Tibial nerve (tissue), 4 donors: ENCODE data around the gene SRF. TPM values are rescaled to one million over a fixed set of nuclear protein-coding genes. Genes with fewer than 3 reads are reported as not detected.

ENCODE experiments used
- DNase-seq, 2 donors: peaks; one replicate each; pipeline ENCODE4 v3.0.0-alpha.2; 2019; ENCODE audit warnings: low spot score in 2 of 2
- H3K27ac ChIP-seq, 4 donors: fragments of 200-600 bp; sonication (generic) in 3 of 4; one replicate each; pipeline ENCODE4 v1.5.1; 2017 to 2019; ENCODE audit warnings: mild to moderate bottlenecking in 1 of 4
- H3K27me3 ChIP-seq, 2 donors: fragments of 200-600 bp; sonication (generic) in 1 of 2; one replicate each; pipeline versions ENCODE4 v1.5.1 to v1.6.0; 2017 to 2019
- H3K36me3 ChIP-seq, 3 donors: fragments of 200-600 bp; sonication (generic); one replicate each; pipeline ENCODE4 v1.5.1; 2018 to 2019
- H3K4me1 ChIP-seq, 4 donors: fragments of 200-600 bp; sonication (generic) in 3 of 4; one replicate each; pipeline ENCODE4 v1.5.1; 2017 to 2019
- H3K4me3 ChIP-seq, 4 donors: fragments of 200-600 bp; sonication (generic) in 3 of 4; one replicate each; pipeline ENCODE4 v1.5.1; 2017 to 2019; ENCODE audit warnings: mild to moderate bottlenecking in 1 of 4, moderate library complexity in 1 of 4
- H3K9me3 ChIP-seq, 4 donors: fragments of 200-600 bp; sonication (generic) in 3 of 4; one replicate each; pipeline ENCODE4 v1.5.1; 2017 to 2019
- CTCF ChIP-seq, 5 experiments: fragments of 200-600 bp in 3 of 5; fragments of 450-650 bp in 2 of 5; sonication (generic) in 3 of 5; IDR thresholded peaks; one replicate each; pipeline ENCODE4 v1.5.1; 2016 to 2019; ENCODE audit warnings: antibody characterized with exemption in 5 of 5, mild to moderate bottlenecking in 3 of 5, moderate library complexity in 2 of 5
- EP300 ChIP-seq, 2 donors: sonication (generic); formaldehyde crosslinking; IDR thresholded peaks; one replicate each; pipeline ENCODE4 v1.6.1; 2017; ENCODE audit warnings: antibody characterized with exemption in 2 of 2, mild to moderate bottlenecking in 1 of 2
- POLR2A ChIP-seq, 2 donors: fragments of 450-650 bp; IDR thresholded peaks; one replicate each; pipeline ENCODE4 v1.6.1; 2017; ENCODE audit warnings: antibody characterized with exemption in 2 of 2, mild to moderate bottlenecking in 2 of 2, moderate library complexity in 2 of 2
- WGBS, 2 donors: methylation state at CpG; one replicate each; pipeline ENCODE4 v1.1.5; 2018; 5-methylcytosine and 5-hydroxymethylcytosine counted together
- total RNA-seq, 4 donors: library from RNA; depleted of rRNA; stranded (reverse); fragments of >200 nt; gene quantifications; one replicate each; pipeline ENCODE4 v1.1.0, GENCODE V29; 2016

Gene SRF
- total RNA-seq, 4 donors from 2014 or later = 28.4 to 49.8 (median 35.3) TPM

- Histone ChIP-seq H3K9me3 (no peaks in the 10 kb centered on the region), H3K4me3 (no peak overlapping the region), H3K27me3 (no peaks in the 10 kb centered on the region), H3K4me1 (no peaks in the 10 kb centered on the region), H3K36me3 (peaks cover 0 to 81% (median under 1%) of the 10 kb centered on the region in 3 donors), H3K27ac (no peak overlapping the region)
- TF ChIP-seq POLR2A (IDR thresholded peaks at IDR 0.05) (no peak), CTCF (IDR thresholded peaks at IDR 0.05) (no peak), EP300 (IDR thresholded peaks at IDR 0.05) (no peak)
- DNase-seq = no peak
- 91 to 92% methylated on average over 8 of the region's 8 CpGs for WGBS, 2 donors
Measured at GRCh38 chr6:43203718-43204095, 32.6 kb downstream of the SRF start.

GRCh38 chr6:43204271-43205105 is 33.4 kb downstream of the SRF start:
- WGBS, 2 donors = 92 to 93% methylated on average over 23 of the region's 23 CpGs
- no peak overlapping the region for H3K4me3 ChIP-seq
- no peak overlapping the region for H3K27ac ChIP-seq
- H3K36me3 ChIP-seq = peaks cover 0 to 76% (median 0%) of the 10 kb centered on the region in 3 donors
- TF ChIP-seq CTCF (IDR thresholded peaks at IDR 0.05) (no peak), POLR2A (IDR thresholded peaks at IDR 0.05) (no peak), EP300 (IDR thresholded peaks at IDR 0.05) (no peak)
- DNase-seq = no peak
- no peaks in the 10 kb centered on the region for H3K9me3 ChIP-seq
- no peaks in the 10 kb centered on the region for H3K27me3 ChIP-seq
- no peaks in the 10 kb centered on the region for H3K4me1 ChIP-seq

- Histone ChIP-seq H3K9me3 (no peaks in the 10 kb centered on the region), H3K36me3 (peaks cover 0 to 63% (median 0%) of the 10 kb centered on the region in 3 donors), H3K4me3 (no peak overlapping the region), H3K4me1 (no peaks in the 10 kb centered on the region), H3K27ac (no peak overlapping the region), H3K27me3 (no peaks in the 10 kb centered on the region)
- no peak for TF ChIP-seq CTCF (IDR thresholded peaks at IDR 0.05)
- no peak for TF ChIP-seq POLR2A (IDR thresholded peaks at IDR 0.05)
- TF ChIP-seq EP300 (IDR thresholded peaks at IDR 0.05) = no peak
- 90 to 94% methylated on average over 10 of the region's 10 CpGs for WGBS, 2 donors
- DNase-seq = no peak
Measured at GRCh38 chr6:43205849-43206248, 34.8 kb downstream of the SRF start.

GRCh38 chr6:43207286-43207685 is 36.2 kb downstream of the SRF start:
- Histone ChIP-seq H3K27me3 (no peaks in the 10 kb centered on the region), H3K4me3 (no peak overlapping the region), H3K4me1 (no peaks in the 10 kb centered on the region), H3K27ac (no peak overlapping the region), H3K36me3 (peaks cover 0 to 56% (median 0%) of the 10 kb centered on the region in 3 donors), H3K9me3 (no peaks in the 10 kb centered on the region)
- no peak for TF ChIP-seq EP300 (IDR thresholded peaks at IDR 0.05)
- TF ChIP-seq CTCF (IDR thresholded peaks at IDR 0.05) = no peak
- TF ChIP-seq POLR2A (IDR thresholded peaks at IDR 0.05) = no peak
- DNase-seq = no peak
- WGBS, 2 donors = 81 to 94% methylated on average over 2 of the region's 2 CpGs

- 75 to 80% methylated on average over 1 of the region's 1 CpG for whole genome bisulfite sequencing, 2 donors
- Histone ChIP-seq H3K4me3 (no peak overlapping the region), H3K27ac (no peak overlapping the region), H3K9me3 (no peaks in the 10 kb centered on the region), H3K27me3 (no peaks in the 10 kb centered on the region), H3K36me3 (peaks cover 0 to 54% (median 10%) of the 10 kb centered on the region in 3 donors), H3K4me1 (no peaks in the 10 kb centered on the region)
- DNase-seq = no peak
- no peak for TF ChIP-seq POLR2A (IDR thresholded peaks at IDR 0.05)
- no peak for TF ChIP-seq CTCF (IDR thresholded peaks at IDR 0.05)
- no peak for TF ChIP-seq EP300 (IDR thresholded peaks at IDR 0.05)
Measured at GRCh38 chr6:43211955-43212354, 40.9 kb downstream of the SRF start.
